GM12873 (cell line): ENCODE data around the gene CDKL2.

ENCODE experiments used
- TF ChIP-seq, protein P1 (sequence below): IDR thresholded peaks from 2 replicates; pipeline ENCODE4 v1.5.1; 2012; ENCODE audit warnings: low read depth, mild to moderate bottlenecking, moderate library complexity, low read length, control low read depth; ENCODE audit not compliant: insufficient read depth; ENCODE audit errors: missing control alignments

Gene CDKL2

DNA sequence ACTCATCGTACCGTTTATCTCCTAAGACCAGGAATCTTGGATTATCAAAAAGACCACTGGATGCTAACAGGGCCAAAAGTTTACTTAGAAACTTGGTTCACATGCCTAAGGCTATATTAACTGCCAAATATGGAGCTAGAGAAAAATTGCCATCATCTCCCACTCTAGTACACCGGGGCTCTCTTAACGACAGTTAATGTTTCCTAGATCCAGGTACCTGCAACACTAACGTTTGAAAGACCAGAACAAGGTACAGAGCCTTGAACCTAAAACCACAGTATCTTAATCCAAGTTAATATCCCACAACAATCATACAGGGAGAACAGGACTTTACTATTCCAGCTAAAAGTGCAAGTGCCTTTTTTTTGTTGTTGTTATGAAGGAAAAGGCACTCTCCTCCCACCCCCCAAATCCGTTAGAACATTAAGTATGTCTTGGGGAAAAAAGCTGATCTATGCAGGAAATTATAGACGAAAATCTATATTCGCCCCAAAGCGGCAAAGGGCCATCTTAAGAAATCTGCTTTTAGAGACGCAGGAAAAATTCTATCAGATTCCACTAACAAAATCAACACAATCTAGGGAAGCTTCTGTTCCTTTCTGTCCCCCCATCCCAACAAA, 41.6 kb upstream of the CDKL2 start:
- TF ChIP-seq, protein P1, sequence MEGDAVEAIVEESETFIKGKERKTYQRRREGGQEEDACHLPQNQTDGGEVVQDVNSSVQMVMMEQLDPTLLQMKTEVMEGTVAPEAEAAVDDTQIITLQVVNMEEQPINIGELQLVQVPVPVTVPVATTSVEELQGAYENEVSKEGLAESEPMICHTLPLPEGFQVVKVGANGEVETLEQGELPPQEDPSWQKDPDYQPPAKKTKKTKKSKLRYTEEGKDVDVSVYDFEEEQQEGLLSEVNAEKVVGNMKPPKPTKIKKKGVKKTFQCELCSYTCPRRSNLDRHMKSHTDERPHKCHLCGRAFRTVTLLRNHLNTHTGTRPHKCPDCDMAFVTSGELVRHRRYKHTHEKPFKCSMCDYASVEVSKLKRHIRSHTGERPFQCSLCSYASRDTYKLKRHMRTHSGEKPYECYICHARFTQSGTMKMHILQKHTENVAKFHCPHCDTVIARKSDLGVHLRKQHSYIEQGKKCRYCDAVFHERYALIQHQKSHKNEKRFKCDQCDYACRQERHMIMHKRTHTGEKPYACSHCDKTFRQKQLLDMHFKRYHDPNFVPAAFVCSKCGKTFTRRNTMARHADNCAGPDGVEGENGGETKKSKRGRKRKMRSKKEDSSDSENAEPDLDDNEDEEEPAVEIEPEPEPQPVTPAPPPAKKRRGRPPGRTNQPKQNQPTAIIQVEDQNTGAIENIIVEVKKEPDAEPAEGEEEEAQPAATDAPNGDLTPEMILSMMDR = no peak

DNA sequence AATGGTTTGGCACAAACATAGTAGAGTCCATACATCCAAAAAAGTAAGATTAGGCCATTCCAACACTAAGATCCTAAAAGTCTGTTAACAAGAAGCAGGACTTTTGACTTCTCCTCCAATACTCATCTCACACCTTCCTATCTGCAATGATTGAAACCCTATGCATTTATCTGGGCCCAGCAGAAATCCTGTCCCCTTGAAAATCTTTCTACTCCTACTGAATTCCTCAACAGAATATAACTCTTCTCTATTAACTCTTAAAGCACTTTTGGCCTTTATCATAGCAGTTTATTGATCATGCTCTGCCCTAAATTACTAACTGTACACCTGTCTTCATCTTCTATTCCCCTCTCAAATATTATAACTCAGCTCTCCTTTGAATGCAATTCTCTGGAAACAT, 38.3 kb upstream of the CDKL2 start:
- TF ChIP-seq, protein P1 = no peak

DNA sequence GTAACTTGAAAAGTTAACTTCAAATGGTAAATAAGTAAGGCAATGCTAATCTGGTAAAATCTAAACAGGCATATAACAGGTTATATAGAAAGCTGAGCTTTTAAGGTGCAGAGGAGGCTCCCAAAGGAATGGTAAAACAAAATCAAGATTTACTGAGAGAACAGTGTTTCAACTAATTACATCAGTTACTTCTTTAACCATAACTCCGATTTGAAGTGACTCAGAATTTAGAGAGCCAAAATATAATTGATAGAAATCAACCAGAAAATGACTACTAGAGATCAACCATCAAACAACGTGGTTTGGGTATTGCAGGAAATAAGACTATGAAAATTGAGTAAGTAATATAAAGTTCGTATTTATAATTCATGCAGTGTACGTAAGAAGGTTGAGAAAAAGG, 36.0 kb upstream of the CDKL2 start:
- TF ChIP-seq, protein P1 = no peak

DNA sequence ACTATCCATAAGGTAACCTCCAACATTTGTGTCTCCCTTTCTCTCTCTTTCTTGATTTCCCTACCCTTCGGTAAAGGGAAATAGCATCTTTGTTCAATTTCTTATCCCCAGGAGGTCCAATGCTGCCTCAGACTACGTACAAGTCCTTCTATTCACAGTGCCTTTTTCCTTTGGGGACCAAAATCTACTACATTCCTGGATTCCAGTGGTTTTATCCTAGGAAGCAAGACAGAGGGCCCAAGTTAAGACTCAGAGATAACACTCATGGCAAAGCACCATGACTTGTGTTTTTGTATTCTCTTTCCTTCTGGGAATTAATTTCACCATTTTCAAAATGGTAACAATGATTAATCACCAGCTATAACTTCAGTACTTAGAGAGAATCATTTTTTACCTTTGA, 32.3 kb upstream of the CDKL2 start:
- TF ChIP-seq, protein P1 = no peak

DNA sequence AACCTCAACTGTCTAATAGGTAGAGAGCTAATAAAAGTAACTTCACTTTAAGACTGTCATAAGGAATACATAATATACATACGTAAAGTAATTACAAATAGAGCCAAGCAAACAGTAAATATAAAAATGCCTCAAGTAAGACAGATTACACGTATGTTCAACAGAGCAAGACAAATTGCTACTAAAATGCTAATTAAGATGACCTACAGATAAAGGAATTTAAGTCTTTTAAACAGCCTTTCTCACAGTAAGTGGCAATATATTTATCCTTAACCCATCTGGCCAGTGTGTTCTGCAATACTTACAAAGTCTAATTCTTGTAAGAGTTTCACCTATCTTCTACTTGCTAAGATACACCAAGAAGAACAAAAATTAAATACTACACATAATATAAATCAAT, 30.2 kb upstream of the CDKL2 start:
- TF ChIP-seq, protein P1 = no peak

DNA sequence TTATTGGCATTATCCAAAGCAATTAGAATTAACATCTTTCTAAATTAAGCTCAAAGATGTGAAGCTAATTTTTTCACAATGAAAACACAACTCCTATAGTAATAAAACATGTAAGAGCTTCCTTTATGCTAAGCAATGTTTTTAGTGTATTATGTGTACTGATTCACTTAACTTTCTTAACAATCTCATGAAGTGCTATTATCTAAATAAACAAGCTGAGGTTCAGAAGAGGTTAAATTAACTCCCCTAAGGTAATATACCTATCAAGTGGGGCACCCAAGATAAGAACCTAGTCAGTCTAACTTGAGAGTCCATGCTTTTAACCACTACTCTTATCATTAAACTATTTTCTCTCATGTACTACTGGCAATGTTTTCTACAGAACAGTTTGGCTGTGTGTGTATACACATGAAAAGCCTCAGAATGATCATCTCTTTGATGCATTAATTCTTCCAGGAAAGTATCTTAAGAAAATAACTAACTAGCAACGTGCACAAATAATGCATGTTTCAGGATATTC, 29.2 kb upstream of the CDKL2 start:
- TF ChIP-seq, protein P1 = no peak

DNA sequence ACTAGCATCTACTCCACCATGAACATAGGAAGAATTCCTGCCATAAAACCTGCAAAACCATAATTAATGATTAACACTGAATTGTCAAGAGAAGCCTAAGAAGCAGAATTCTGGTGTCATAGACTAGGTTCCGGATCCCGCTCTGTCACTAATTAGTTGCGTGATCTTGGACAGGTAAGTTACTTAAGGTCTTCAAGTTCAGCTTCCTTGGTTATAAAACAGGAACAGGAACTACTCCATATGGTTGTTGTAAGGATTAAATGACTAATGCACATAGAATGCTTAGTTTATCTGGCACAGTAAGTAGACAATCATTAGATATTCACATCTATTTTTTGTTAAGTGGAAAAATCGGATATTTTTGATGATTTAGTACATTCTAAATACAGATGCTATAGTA, 28.5 kb upstream of the CDKL2 start:
- TF ChIP-seq, protein P1 = no peak
